ENCODE measurements around the gene IL12RB2.
"Not testable (repeated sequence)": the region's sequence is repeated elsewhere in the genome, so short reads cannot be mapped to it uniquely, and the experiment has no call there.

IL12RB2 gene

GRCh38 chr1:67393240-67393639, 85.6 kb downstream of the IL12RB2 start:
- H3K4me3 ChIP-seq (ENCODE audit: low read depth, low read length) = no peak overlapping the region

- H3K4me3 ChIP-seq (ENCODE audit: low read depth, low read length) = no peak overlapping the region
Measured at GRCh38 chr1:67393737-67394136, 86.1 kb downstream of the IL12RB2 start.

- H3K4me3 ChIP-seq (ENCODE audit: low read depth, low read length) = no peak overlapping the region
Measured at GRCh38 chr1:67394548-67394947, 86.9 kb downstream of the IL12RB2 start.

GRCh38 chr1:67399199-67399993, 91.7 kb downstream of the IL12RB2 start:
- no peak overlapping the region for H3K4me3 ChIP-seq (ENCODE audit: low read depth, low read length)

- H3K4me3 ChIP-seq (ENCODE audit: low read depth, low read length) = not testable (repeated sequence)
Measured at GRCh38 chr1:67400029-67400786, 92.5 kb downstream of the IL12RB2 start.

GRCh38 chr1:67401443-67401842, 93.8 kb downstream of the IL12RB2 start:
- no peak overlapping the region for H3K4me3 ChIP-seq (ENCODE audit: low read depth, low read length)

- no peak overlapping the region for H3K4me3 ChIP-seq (ENCODE audit: low read depth, low read length)
Measured at GRCh38 chr1:67404212-67404620, 96.5 kb downstream of the IL12RB2 start.

GRCh38 chr1:67405473-67406245, 98.0 kb downstream of the IL12RB2 start:
- H3K4me3 ChIP-seq (ENCODE audit: low read depth, low read length) = no peak overlapping the region

GRCh38 chr1:67407498-67407897, 99.8 kb downstream of the IL12RB2 start:
- H3K4me3 ChIP-seq (ENCODE audit: low read depth, low read length) = no peak overlapping the region

- no peak overlapping the region for H3K4me3 ChIP-seq (ENCODE audit: low read depth, low read length)
Measured at GRCh38 chr1:67408148-67408547, 100.5 kb downstream of the IL12RB2 start.

GRCh38 chr1:67413101-67413500, 105.4 kb downstream of the IL12RB2 start:
- not testable (repeated sequence) for H3K4me3 ChIP-seq (ENCODE audit: low read depth, low read length)

GRCh38 chr1:67414574-67414973, 106.9 kb downstream of the IL12RB2 start:
- no peak overlapping the region for H3K4me3 ChIP-seq (ENCODE audit: low read depth, low read length)

- H3K4me3 ChIP-seq (ENCODE audit: low read depth, low read length) = no peak overlapping the region
Measured at GRCh38 chr1:67415041-67415440, 107.4 kb downstream of the IL12RB2 start.

- H3K4me3 ChIP-seq (ENCODE audit: low read depth, low read length) = not testable (repeated sequence)
Measured at GRCh38 chr1:67417733-67418132, 110.1 kb downstream of the IL12RB2 start.

- no peak overlapping the region for H3K4me3 ChIP-seq (ENCODE audit: low read depth, low read length)
Measured at GRCh38 chr1:67418839-67419586, 111.3 kb downstream of the IL12RB2 start.

- no peak overlapping the region for H3K4me3 ChIP-seq (ENCODE audit: low read depth, low read length)
Measured at GRCh38 chr1:67420835-67421492, 113.3 kb downstream of the IL12RB2 start.

GRCh38 chr1:67427465-67427864, 119.8 kb downstream of the IL12RB2 start:
- H3K4me3 ChIP-seq (ENCODE audit: low read depth, low read length) = peak overlapping the region; percentile 98

GRCh38 chr1:67427947-67428346, 120.3 kb downstream of the IL12RB2 start:
- peak overlapping the region; percentile 98 for H3K4me3 ChIP-seq (ENCODE audit: low read depth, low read length)

- peak overlapping the region; percentile 98 for H3K4me3 ChIP-seq (ENCODE audit: low read depth, low read length)
Measured at GRCh38 chr1:67429011-67429527, 121.4 kb downstream of the IL12RB2 start.

Data from iPS-11a (cell line).